ENCODE data around the gene COX15. TPM values are rescaled to one million over a fixed set of nuclear protein-coding genes. Genes with fewer than 3 reads are reported as not detected.

Gene COX15
- polyA plus RNA-seq, 2 of the 4 experiments (the other 2 are of a cell fraction), result 45.8 to 54.7 TPM

DNA sequence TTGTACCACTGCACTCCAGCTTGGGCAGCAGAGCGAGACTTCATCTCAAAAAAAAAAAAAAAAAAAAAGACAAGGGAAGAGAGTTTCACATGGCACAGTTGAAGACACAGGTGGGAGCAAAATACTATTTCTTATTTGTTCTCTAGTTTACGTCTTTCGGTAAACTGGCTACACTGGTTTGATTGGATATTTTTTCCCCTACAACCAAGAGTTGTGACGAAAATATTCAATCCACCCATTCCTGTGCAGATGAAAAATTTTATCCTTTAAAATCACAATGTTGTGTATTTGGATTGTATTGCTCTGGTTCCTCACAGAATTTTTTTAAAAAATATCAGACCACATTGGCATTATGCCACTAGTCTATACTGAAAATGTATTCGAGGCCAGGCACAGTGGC is 36.0 kb upstream of the COX15 start:
- POLR2A ChIA-PET, result interaction anchor here (1.5 to 1.8 kb wide), 2 partner anchors 20 to 36 kb away, joined by 4 to 7 read pairs; partner anchors contain the start of genes COX15 and CUTC
- Histone ChIP-seq H3K9me3 (0 out of 3 replicates have a peak, but pooled peaks cover 3% of the 10 kb centered on the region), H3K4me1 (no peaks in the 10 kb centered on the region), H3K4me3 (no peak overlapping the region), H3K4me2 (no peak overlapping the region), H3K27ac (peak overlapping the region in 1 of 2 experiments; percentile 45; a peak in 2 of 6 replicates)
- no peak for FAIRE-seq
- DNase-seq (ENCODE audit: low read depth in 1 of 2, low spot score in 1 of 2), result no peak
- TF ChIP-seq HDAC2 (IDR thresholded peaks at IDR 0.05), result no peak
- no peak for TF ChIP-seq ZFP36 (IDR thresholded peaks at IDR 0.05; ENCODE audit: borderline replicate concordance, partially characterized antibody)
- no peak for TF ChIP-seq RNF2 (IDR thresholded peaks at IDR 0.05; ENCODE audit: borderline replicate concordance, low read depth)
- TF ChIP-seq NPAS2 (CRISPR knock-in tag; IDR thresholded peaks at IDR 0.05; ENCODE audit: borderline replicate concordance), result no peak
- TF ChIP-seq KDM1A (IDR thresholded peaks at IDR 0.05; ENCODE audit: low read depth), result no peak
- TF ChIP-seq, protein P1, sequence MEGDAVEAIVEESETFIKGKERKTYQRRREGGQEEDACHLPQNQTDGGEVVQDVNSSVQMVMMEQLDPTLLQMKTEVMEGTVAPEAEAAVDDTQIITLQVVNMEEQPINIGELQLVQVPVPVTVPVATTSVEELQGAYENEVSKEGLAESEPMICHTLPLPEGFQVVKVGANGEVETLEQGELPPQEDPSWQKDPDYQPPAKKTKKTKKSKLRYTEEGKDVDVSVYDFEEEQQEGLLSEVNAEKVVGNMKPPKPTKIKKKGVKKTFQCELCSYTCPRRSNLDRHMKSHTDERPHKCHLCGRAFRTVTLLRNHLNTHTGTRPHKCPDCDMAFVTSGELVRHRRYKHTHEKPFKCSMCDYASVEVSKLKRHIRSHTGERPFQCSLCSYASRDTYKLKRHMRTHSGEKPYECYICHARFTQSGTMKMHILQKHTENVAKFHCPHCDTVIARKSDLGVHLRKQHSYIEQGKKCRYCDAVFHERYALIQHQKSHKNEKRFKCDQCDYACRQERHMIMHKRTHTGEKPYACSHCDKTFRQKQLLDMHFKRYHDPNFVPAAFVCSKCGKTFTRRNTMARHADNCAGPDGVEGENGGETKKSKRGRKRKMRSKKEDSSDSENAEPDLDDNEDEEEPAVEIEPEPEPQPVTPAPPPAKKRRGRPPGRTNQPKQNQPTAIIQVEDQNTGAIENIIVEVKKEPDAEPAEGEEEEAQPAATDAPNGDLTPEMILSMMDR (IDR thresholded peaks at IDR 0.05), result no peak
- TF ChIP-seq, protein P2, sequence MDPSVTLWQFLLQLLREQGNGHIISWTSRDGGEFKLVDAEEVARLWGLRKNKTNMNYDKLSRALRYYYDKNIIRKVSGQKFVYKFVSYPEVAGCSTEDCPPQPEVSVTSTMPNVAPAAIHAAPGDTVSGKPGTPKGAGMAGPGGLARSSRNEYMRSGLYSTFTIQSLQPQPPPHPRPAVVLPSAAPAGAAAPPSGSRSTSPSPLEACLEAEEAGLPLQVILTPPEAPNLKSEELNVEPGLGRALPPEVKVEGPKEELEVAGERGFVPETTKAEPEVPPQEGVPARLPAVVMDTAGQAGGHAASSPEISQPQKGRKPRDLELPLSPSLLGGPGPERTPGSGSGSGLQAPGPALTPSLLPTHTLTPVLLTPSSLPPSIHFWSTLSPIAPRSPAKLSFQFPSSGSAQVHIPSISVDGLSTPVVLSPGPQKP (IDR thresholded peaks at IDR 0.05; ENCODE audit: low read depth, low read length), result no peak
- no peak for TF ChIP-seq HOXB5 (CRISPR knock-in tag; IDR thresholded peaks at IDR 0.05)
- TF ChIP-seq TFCP2L1 (CRISPR knock-in tag; IDR thresholded peaks at IDR 0.05), result no peak
- no peak for TF ChIP-seq PHF8 (IDR thresholded peaks at IDR 0.05; ENCODE audit: borderline replicate concordance, low read depth)
- TF ChIP-seq POLR2AphosphoS2 (conservative IDR thresholded peaks at IDR 0.05; ENCODE audit: low read length), result no peak
- TF ChIP-seq CEBPB (IDR thresholded peaks at IDR 0.05), result no peak
- TF ChIP-seq CHD2 (IDR thresholded peaks at IDR 0.05; ENCODE audit: low read length, partially characterized antibody), result no peak
- TF ChIP-seq, protein P3, sequence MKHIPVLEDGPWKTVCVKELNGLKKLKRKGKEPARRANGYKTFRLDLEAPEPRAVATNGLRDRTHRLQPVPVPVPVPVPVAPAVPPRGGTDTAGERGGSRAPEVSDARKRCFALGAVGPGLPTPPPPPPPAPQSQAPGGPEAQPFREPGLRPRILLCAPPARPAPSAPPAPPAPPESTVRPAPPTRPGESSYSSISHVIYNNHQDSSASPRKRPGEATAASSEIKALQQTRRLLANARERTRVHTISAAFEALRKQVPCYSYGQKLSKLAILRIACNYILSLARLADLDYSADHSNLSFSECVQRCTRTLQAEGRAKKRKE (CRISPR knock-in tag; IDR thresholded peaks at IDR 0.05; ENCODE audit: low read depth), result no peak
- TF ChIP-seq, protein P4, sequence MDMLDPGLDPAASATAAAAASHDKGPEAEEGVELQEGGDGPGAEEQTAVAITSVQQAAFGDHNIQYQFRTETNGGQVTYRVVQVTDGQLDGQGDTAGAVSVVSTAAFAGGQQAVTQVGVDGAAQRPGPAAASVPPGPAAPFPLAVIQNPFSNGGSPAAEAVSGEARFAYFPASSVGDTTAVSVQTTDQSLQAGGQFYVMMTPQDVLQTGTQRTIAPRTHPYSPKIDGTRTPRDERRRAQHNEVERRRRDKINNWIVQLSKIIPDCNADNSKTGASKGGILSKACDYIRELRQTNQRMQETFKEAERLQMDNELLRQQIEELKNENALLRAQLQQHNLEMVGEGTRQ (IDR thresholded peaks at IDR 0.05), result no peak
- no peak for TF ChIP-seq RARB (CRISPR knock-in tag; IDR thresholded peaks at IDR 0.05)
- TF ChIP-seq CBX2 (IDR thresholded peaks at IDR 0.05; ENCODE audit: borderline replicate concordance, low read depth), result no peak
- TF ChIP-seq NR3C1 (IDR thresholded peaks at IDR 0.05), result no peak
- TF ChIP-seq, protein P5, sequence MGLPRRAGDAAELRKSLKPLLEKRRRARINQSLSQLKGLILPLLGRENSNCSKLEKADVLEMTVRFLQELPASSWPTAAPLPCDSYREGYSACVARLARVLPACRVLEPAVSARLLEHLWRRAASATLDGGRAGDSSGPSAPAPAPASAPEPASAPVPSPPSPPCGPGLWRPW (IDR thresholded peaks at IDR 0.05), result no peak
- no peak for TF ChIP-seq RFX5 (IDR thresholded peaks at IDR 0.05)
- ATAC-seq, result no peak
- WGBS (ENCODE audit: missing lambda C conversion rate), result 65% methylated on average over 5 of the region's 5 CpGs
- CTCF ChIA-PET, result interaction anchor here (1.6 kb wide), 1 partner anchor 10 kb away, joined by 6 read pairs; no protein-coding TSS in a partner anchor

DNA sequence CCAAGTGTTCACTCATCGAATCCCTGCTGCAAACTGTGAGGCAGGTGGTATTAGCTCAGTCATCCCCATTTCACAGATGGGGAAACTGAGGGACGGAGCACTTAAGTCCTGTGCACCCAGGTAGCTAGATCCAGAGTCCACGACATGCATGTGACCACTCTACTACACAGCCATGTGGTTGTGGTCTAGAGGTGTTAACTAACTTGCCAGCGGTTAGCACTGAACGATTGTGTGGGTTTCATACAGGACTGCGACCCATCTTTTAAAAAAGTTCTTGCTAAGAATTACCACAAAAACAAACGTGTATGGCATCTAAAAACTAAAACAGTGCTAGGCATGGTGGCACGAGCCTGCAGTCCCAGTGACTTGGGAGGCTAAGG is 34.4 kb upstream of the COX15 start:
- FAIRE-seq, result no peak
- TF ChIP-seq RAD21 (conservative IDR thresholded peaks at IDR 0.05 in 1 of 2, IDR thresholded peaks at IDR 0.05 in 1 of 2), result no peak
- TF ChIP-seq, protein P3 (CRISPR knock-in tag; IDR thresholded peaks at IDR 0.05; ENCODE audit: low read depth), result no peak
- no peak for TF ChIP-seq EP300 (IDR thresholded peaks at IDR 0.05)
- TF ChIP-seq, protein P1 (IDR thresholded peaks at IDR 0.05), result no peak
- TF ChIP-seq ZFP36 (IDR thresholded peaks at IDR 0.05; ENCODE audit: borderline replicate concordance, partially characterized antibody), result no peak
- TF ChIP-seq RCOR1 (IDR thresholded peaks at IDR 0.05; ENCODE audit: low read depth, low read length), result no peak
- TF ChIP-seq TFCP2L1 (CRISPR knock-in tag; IDR thresholded peaks at IDR 0.05), result no peak
- TF ChIP-seq RNF2 (IDR thresholded peaks at IDR 0.05; ENCODE audit: borderline replicate concordance, low read depth), result no peak
- TF ChIP-seq CEBPB (IDR thresholded peaks at IDR 0.05), result no peak
- TF ChIP-seq EHMT2 (IDR thresholded peaks at IDR 0.05; ENCODE audit: low read depth), result no peak
- no peak for TF ChIP-seq CBX8 (IDR thresholded peaks at IDR 0.05)
- no peak for TF ChIP-seq GATA3 (IDR thresholded peaks at IDR 0.05; ENCODE audit: borderline replicate concordance)

More for the DNA sequence above, 34.4 kb upstream of the COX15 start:
- DNase-seq (ENCODE audit: low read depth in 1 of 2, low spot score in 1 of 2), result no peak
- 0 out of 3 replicates have a peak, but pooled peaks cover 3% of the 10 kb centered on the region for H3K9me3 ChIP-seq
- no peak for ATAC-seq
- POLR2A ChIA-PET, result interaction anchor here (1.2 kb wide), 1 partner anchor 14 kb away, joined by 5 read pairs; no protein-coding TSS in a partner anchor
- no peak overlapping the region for H3K27ac ChIP-seq
- no peak overlapping the region for H3K4me2 ChIP-seq
- WGBS (ENCODE audit: missing lambda C conversion rate), result 80% methylated on average over 8 of the region's 8 CpGs
- peaks cover 2% of the 10 kb centered on the region for H3K4me1 ChIP-seq
- CTCF ChIA-PET, result interaction anchor here (0.7 to 1.1 kb wide), 2 partner anchors 25 to 33 kb away, joined by 3 read pairs; no protein-coding TSS in a partner anchor
- H3K4me3 ChIP-seq, result no peak overlapping the region

Data from A549 (cell line).